Stimulated activated CD4-positive, alpha-beta T cell treated with anti-CD3 and anti-CD28 coated beads, Interleukin-2, amount 100 ng/mL, for 48 hours (primary cell): Measurements from ENCODE around the gene SRSF12.
"Not testable (repeated sequence)": the region's sequence is repeated elsewhere in the genome, so short reads cannot be mapped to it uniquely, and the experiment has no call there.

Experiments
- DNase-seq, 2 donors: peaks; one replicate each; pipeline ENCODE4 v3.0.0-alpha.2; 2020

SRSF12 gene

GRCh38 chr6:89069536-89070163 lies 48.2 kb downstream of the SRSF12 start:
- no peak for DNase-seq

GRCh38 chr6:89068695-89069094 lies 49.2 kb downstream of the SRSF12 start:
- DNase-seq: no peak

GRCh38 chr6:89067796-89068195 lies 50.1 kb downstream of the SRSF12 start:
- DNase-seq: no peak

- no peak for DNase-seq
These were observed 50.8 kb downstream of the SRSF12 start for GRCh38 chr6:89066940-89067646.

- DNase-seq: not testable (repeated sequence)
These were observed 51.8 kb downstream of the SRSF12 start for GRCh38 chr6:89066121-89066520.

GRCh38 chr6:89064931-89065330 lies 52.9 kb downstream of the SRSF12 start:
- not testable (repeated sequence) for DNase-seq

- no peak for DNase-seq
These were observed 54.0 kb downstream of the SRSF12 start for GRCh38 chr6:89063881-89064280.

GRCh38 chr6:89059227-89059626 lies 58.6 kb downstream of the SRSF12 start:
- no peak for DNase-seq

- DNase-seq: no peak
These were observed 59.2 kb downstream of the SRSF12 start for GRCh38 chr6:89058627-89059026.

GRCh38 chr6:89057759-89058158 lies 60.1 kb downstream of the SRSF12 start:
- no peak for DNase-seq

- DNase-seq: no peak
These were observed 63.7 kb downstream of the SRSF12 start for GRCh38 chr6:89054208-89054607.

- no peak for DNase-seq
These were observed 66.2 kb downstream of the SRSF12 start for GRCh38 chr6:89051676-89052075.

- no peak for DNase-seq
These were observed 67.2 kb downstream of the SRSF12 start for GRCh38 chr6:89050697-89051096.

GRCh38 chr6:89050155-89050554 lies 67.7 kb downstream of the SRSF12 start:
- no peak for DNase-seq

GRCh38 chr6:89048985-89049384 lies 68.9 kb downstream of the SRSF12 start:
- DNase-seq: no peak

- no peak for DNase-seq
These were observed 69.5 kb downstream of the SRSF12 start for GRCh38 chr6:89048288-89048923.

GRCh38 chr6:89047473-89047872 lies 70.4 kb downstream of the SRSF12 start:
- DNase-seq: no peak
